MCF 10A (cell line): ENCODE data around the gene GADD45A. TPM values are rescaled to one million over a fixed set of nuclear protein-coding genes. Genes with fewer than 3 reads are reported as not detected.
"Not testable (repeated sequence)": the region's sequence is repeated elsewhere in the genome, so short reads cannot be mapped to it uniquely, and the experiment has no call there.

ENCODE experiments used
- BruUV-seq: library from RNA; stranded (reverse); fragments of 400-500 nt; replicated peaks from 2 replicates; lab custom pipeline; 2021; lab: Mats Ljungman, UMichigan
- CTCF ChIA-PET: fragments of 300-600 bp; sonication (Branson Sonifier 250); formaldehyde crosslinking; extraction: SDS; loops from one replicate; lab custom pipeline; 2021; ENCODE audit warnings: antibody characterized with exemption, inconsistent platforms; lab: Yijun Ruan, JAX
- POLR2A ChIA-PET: fragments of 300-600, 350-650 bp; sonication (Branson Sonifier 250); formaldehyde crosslinking; extraction: SDS; loops from one replicate; lab custom pipeline; 2020; ENCODE audit warnings: antibody characterized with exemption, inconsistent platforms; lab: Yijun Ruan, JAX
- DNase-seq: peaks from one replicate; pipeline ENCODE4 v3.0.0-alpha.2; 2018; ENCODE audit not compliant: unreplicated experiment
- H3K27ac Mint-ChIP-seq: one replicate; pipeline ENCODE4 v1.8.0; 2022; ENCODE audit warnings: mild to moderate bottlenecking, low read depth, mixed read lengths; ENCODE audit not compliant: unreplicated experiment
- H3K27me3 Mint-ChIP-seq: one replicate; pipeline ENCODE4 v1.8.0; 2022; ENCODE audit warnings: mixed read lengths; ENCODE audit not compliant: insufficient read depth, unreplicated experiment
- H3K36me3 Mint-ChIP-seq: one replicate; pipeline ENCODE4 v1.8.0; 2022; ENCODE audit warnings: mild to moderate bottlenecking, moderate library complexity, mixed read lengths; ENCODE audit not compliant: insufficient read depth, unreplicated experiment
- H3K4me1 Mint-ChIP-seq: one replicate; pipeline ENCODE4 v1.8.0; 2022; ENCODE audit warnings: mixed read lengths; ENCODE audit not compliant: insufficient read depth, unreplicated experiment
- H3K4me3 Mint-ChIP-seq: one replicate; pipeline ENCODE4 v1.8.0; 2022; ENCODE audit warnings: mild to moderate bottlenecking, moderate library complexity, mixed read lengths; ENCODE audit not compliant: unreplicated experiment
- H3K9me3 Mint-ChIP-seq: one replicate; pipeline ENCODE4 v1.8.0; 2022; ENCODE audit warnings: mixed read lengths; ENCODE audit not compliant: unreplicated experiment
- CTCF ChIP-seq: fragments of 200-600 bp; IDR thresholded peaks from one replicate; pipeline ENCODE4 v1.8.0; 2022; ENCODE audit warnings: antibody characterized with exemption, mild to moderate bottlenecking; ENCODE audit not compliant: unreplicated experiment
- intact Hi-C: fragments of 100-400 bp; cut with micrococcal nuclease; formaldehyde crosslinking; loops from 2 replicates; pipeline ENCODE4 v1.14.1; 2022
- total RNA-seq: library from RNA; stranded (reverse); gene quantifications from 2 replicates; pipeline ENCODE4 v1.2.3, GENCODE V29; 2022

The GADD45A gene
- total RNA-seq, 1 experiment from 2014 or later = 225 TPM

DNA sequence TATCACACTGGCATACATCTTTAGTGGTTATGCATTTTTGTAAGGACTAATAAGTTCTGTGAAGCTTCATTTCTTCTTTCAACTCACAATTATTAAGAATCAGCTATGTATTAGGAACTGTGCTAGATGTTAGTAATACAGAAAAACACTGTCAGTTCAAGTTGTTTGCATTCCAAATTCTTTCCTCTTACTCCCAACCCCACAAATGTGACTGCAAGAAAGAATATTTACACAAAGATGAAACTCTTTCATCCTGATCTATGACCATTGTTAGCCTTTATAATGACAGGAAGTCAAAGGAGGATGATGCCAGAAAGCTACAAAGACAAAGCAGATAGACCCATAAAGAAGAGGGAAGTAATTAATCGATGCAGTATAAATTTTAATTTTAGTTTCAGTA, 21.0 kb upstream of the GADD45A start:
- no peaks in the 10 kb centered on the region for H3K9me3 Mint-ChIP-seq
- POLR2A ChIA-PET = interaction anchor here (1.2 to 1.3 kb wide), 3 partner anchors 10 to 20 kb away, joined by 3 to 7 read pairs (median 4); no protein-coding TSS in a partner anchor
- no TSS peak for BruUV-seq
- no peak for DNase-seq
- no peaks in the 10 kb centered on the region for H3K4me1 Mint-ChIP-seq
- H3K4me3 Mint-ChIP-seq = no peak overlapping the region
- intact Hi-C loops = no loop called here
- CTCF ChIA-PET = interaction anchor here (0.6 kb wide), 1 partner anchor 499 kb away, joined by 4 read pairs; no protein-coding TSS in a partner anchor
- TF ChIP-seq CTCF = no peak
- H3K27me3 Mint-ChIP-seq = no peaks in the 10 kb centered on the region
- no peaks in the 10 kb centered on the region for H3K36me3 Mint-ChIP-seq
- no peak overlapping the region for H3K27ac Mint-ChIP-seq

GRCh38 chr1:67665307-67665706, 19.7 kb upstream of the GADD45A start:
- not testable (repeated sequence) for H3K9me3 Mint-ChIP-seq

GRCh38 chr1:67666636-67667035, 18.4 kb upstream of the GADD45A start:
- Mint-ChIP-seq H3K27me3 (no peaks in the 10 kb centered on the region), H3K4me3 (no peak overlapping the region), H3K27ac (no peak overlapping the region), H3K36me3 (no peaks in the 10 kb centered on the region), H3K9me3 (no peaks in the 10 kb centered on the region), H3K4me1 (no peaks in the 10 kb centered on the region)
- ChIA-PET POLR2A (no interaction called here), CTCF (no interaction called here)
- intact Hi-C loops = no loop called here
- BruUV-seq = no TSS peak
- DNase-seq = no peak
- no peak for TF ChIP-seq CTCF

More at GRCh38 chr1:67665307-67665706, 19.7 kb upstream of the GADD45A start:
- intact Hi-C loops, BruUV-seq, DNase-seq, H3K36me3 Mint-ChIP-seq, H3K27me3 Mint-ChIP-seq, H3K27ac Mint-ChIP-seq, H3K4me3 Mint-ChIP-seq, CTCF ChIA-PET, H3K4me1 Mint-ChIP-seq: not testable (repeated sequence)
- POLR2A ChIA-PET = interaction anchor here (0.6 kb wide), 1 partner anchor 135 kb away, joined by 4 read pairs; no protein-coding TSS in a partner anchor

GRCh38 chr1:67668660-67669059, 16.3 kb upstream of the GADD45A start:
- ChIA-PET CTCF (interaction anchor here (0.6 kb wide), 1 partner anchor 10 kb away, joined by 4 read pairs; no protein-coding TSS in a partner anchor), POLR2A (no interaction called here)
- Mint-ChIP-seq H3K4me3 (no peak overlapping the region), H3K36me3 (no peaks in the 10 kb centered on the region), H3K9me3 (no peaks in the 10 kb centered on the region), H3K27ac (no peak overlapping the region), H3K27me3 (no peaks in the 10 kb centered on the region), H3K4me1 (no peaks in the 10 kb centered on the region)
- DNase-seq = no peak
- intact Hi-C loops = no loop called here
- no peak for TF ChIP-seq CTCF
- BruUV-seq = no TSS peak
